H1 (cell line): ENCODE measurements around the gene DYNLT1. TPM values are rescaled to one million over a fixed set of nuclear protein-coding genes. Genes with fewer than 3 reads are reported as not detected.

Experiments used
- CTCF ChIA-PET: fragments of 300-600 bp; sonication (Branson Sonifier 250); formaldehyde crosslinking; loops from one replicate; lab custom pipeline; 2021; ENCODE audit not compliant: partially characterized antibody; lab: Charles Lee
- POLR2A ChIA-PET: fragments of 300-600 bp; sonication (Branson Sonifier 250); formaldehyde crosslinking; loops from one replicate; lab custom pipeline; 2021; ENCODE audit warnings: inconsistent platforms; ENCODE audit not compliant: partially characterized antibody; lab: Charles Lee
- DNase-seq, 2 experiments: peaks; one replicate each; pipeline versions ENCODE4 v3.0.0 to v3.0.0-alpha.2; 2010 to 2022; ENCODE audit warnings: low spot score in 2 of 2, low read depth in 1 of 2, mixed read lengths in 1 of 2
- FAIRE-seq: peaks from 2 replicates; lab custom pipeline; 2011; peaks lifted over from hg19 to GRCh38; lab: Jason Lieb, UNC
- H2AFZ ChIP-seq: 2 replicates; pipeline ENCODE4 v1.8.1; 2012; ENCODE audit warnings: low read length, inconsistent platforms
- H2AK5ac ChIP-seq: 2 replicates; pipeline ENCODE4 v1.6.1; 2013; ENCODE audit warnings: low read depth, low read length
- H2BK120ac ChIP-seq: replicated peaks from 2 replicates; pipeline ENCODE3; 2013; ENCODE audit warnings: low read depth, low read length, inconsistent platforms
- H2BK12ac ChIP-seq: 2 replicates; pipeline ENCODE4 v1.6.1; 2013; ENCODE audit warnings: low read depth, low read length
- H2BK15ac ChIP-seq: 2 replicates; pipeline ENCODE4 v1.6.1; 2013; ENCODE audit warnings: low read length
- H2BK20ac ChIP-seq: 2 replicates; pipeline ENCODE4 v1.6.1; 2013; ENCODE audit warnings: low read length
- H2BK5ac ChIP-seq: 2 replicates; pipeline ENCODE4 v1.6.1; 2013; ENCODE audit warnings: low read depth, low read length
- H3K14ac ChIP-seq: 2 replicates; pipeline ENCODE4 v1.6.1; 2013; ENCODE audit warnings: inconsistent platforms; ENCODE audit not compliant: insufficient read length
- H3K18ac ChIP-seq: 2 replicates; pipeline ENCODE4 v1.6.1; 2013; ENCODE audit warnings: low read length; ENCODE audit errors: extremely low read depth
- H3K23ac ChIP-seq: 2 replicates; pipeline ENCODE4 v1.6.1; 2013; ENCODE audit warnings: inconsistent platforms; ENCODE audit not compliant: insufficient read length
- H3K23me2 ChIP-seq: 2 replicates; pipeline ENCODE4 v1.6.1; 2013; ENCODE audit warnings: low read depth, low read length
- H3K27ac ChIP-seq: 2 replicates; pipeline ENCODE4 v1.6.1; 2011; ENCODE audit warnings: low read depth, low read length, inconsistent platforms
- H3K27me3 ChIP-seq, 4 experiments: replicated peaks in 1 of 4; 1 replicate in 1 of 4; 2 replicates in 3 of 4; pipeline versions ENCODE4 v1.6.1 to v1.8.1; 2011 to 2013; ENCODE audit warnings: low read length in 3 of 4, mild to moderate bottlenecking in 3 of 4, inconsistent platforms in 2 of 4, mixed read lengths in 2 of 4, moderate library complexity in 1 of 4; ENCODE audit not compliant: control insufficient read depth in 3 of 4, insufficient read depth in 3 of 4; ENCODE audit errors: extremely low read depth in 1 of 4
- H3K36me3 ChIP-seq, 4 experiments: 2 replicates each; pipeline versions ENCODE4 v1.6.1 to v1.8.1; 2011 to 2013; ENCODE audit warnings: mild to moderate bottlenecking in 4 of 4, low read length in 3 of 4, moderate library complexity in 2 of 4, control low read depth in 1 of 4, inconsistent platforms in 1 of 4; ENCODE audit not compliant: insufficient read depth in 4 of 4, control insufficient read depth in 2 of 4
- H3K4ac ChIP-seq: replicated peaks from 2 replicates; pipeline ENCODE3; 2013; ENCODE audit warnings: low read length, low read depth, mixed read lengths, inconsistent platforms; ENCODE audit not compliant: insufficient read length
- H3K4me1 ChIP-seq, 4 experiments: replicated peaks in 1 of 4; 1 replicate in 1 of 4; 2 replicates in 3 of 4; pipeline versions ENCODE4 v1.6.1 to v1.8.1; 2011 to 2013; ENCODE audit warnings: low read length in 3 of 4, inconsistent platforms in 2 of 4, mixed read lengths in 1 of 4; ENCODE audit not compliant: insufficient read depth in 4 of 4, control insufficient read depth in 3 of 4
- H3K4me2 ChIP-seq, 2 experiments: 2 replicates each; pipeline versions ENCODE4 v1.6.1 to v1.8.1; 2011 to 2013; ENCODE audit warnings: low read depth in 2 of 2, low read length in 2 of 2, control low read depth in 1 of 2, inconsistent platforms in 1 of 2, mild to moderate bottlenecking in 1 of 2; ENCODE audit not compliant: insufficient read depth in 1 of 2
- H3K4me3 ChIP-seq, 4 experiments: fragments of 200-600, 300-600 bp in 1 of 4; sonication (generic), shearing (Covaris generic), sonication (Bioruptor Twin) in 1 of 4; 2 replicates each; pipeline versions ENCODE4 v1.5.1 to v1.8.1; 2011 to 2016; ENCODE audit warnings: low read length in 4 of 4, low read depth in 3 of 4, control low read depth in 2 of 4, inconsistent platforms in 2 of 4, mild to moderate bottlenecking in 2 of 4, mixed read lengths in 1 of 4, moderate library complexity in 1 of 4; ENCODE audit not compliant: insufficient read depth in 2 of 4; ENCODE audit errors: extremely low read depth in 1 of 4
- H3K56ac ChIP-seq: replicated peaks from 2 replicates; pipeline ENCODE3; 2013; ENCODE audit warnings: low read depth, mild to moderate bottlenecking, mixed read lengths, low read length, inconsistent platforms; ENCODE audit not compliant: insufficient read length
- H3K79me1 ChIP-seq: 2 replicates; pipeline ENCODE4 v1.6.1; 2013; ENCODE audit warnings: low read depth, low read length, control low read depth
- H3K79me2 ChIP-seq, 2 experiments: 2 replicates each; pipeline versions ENCODE4 v1.6.1 to v1.8.1; 2012 to 2013; ENCODE audit warnings: low read length in 2 of 2, mild to moderate bottlenecking in 2 of 2, inconsistent platforms in 1 of 2; ENCODE audit not compliant: insufficient read depth in 2 of 2, control insufficient read depth in 1 of 2
- H3K9ac ChIP-seq, 4 experiments: replicated peaks in 1 of 4; 1 replicate in 1 of 4; 2 replicates in 3 of 4; pipeline versions ENCODE4 v1.6.1 to v1.8.1; 2011 to 2013; ENCODE audit warnings: low read depth in 3 of 4, low read length in 3 of 4, control low read depth in 2 of 4, mild to moderate bottlenecking in 2 of 4, moderate library complexity in 2 of 4, inconsistent platforms in 1 of 4; ENCODE audit errors: extremely low read depth in 1 of 4
- H3K9me3 ChIP-seq, 2 experiments: 2 replicates each; pipeline versions ENCODE4 v1.6.1 to v1.8.1; 2012 to 2013; ENCODE audit warnings: mild to moderate bottlenecking in 2 of 2, moderate library complexity in 2 of 2, control low read depth in 1 of 2, inconsistent platforms in 1 of 2, low read depth in 1 of 2, low read length in 1 of 2, mixed read lengths in 1 of 2; ENCODE audit not compliant: insufficient read depth in 2 of 2
- H4K20me1 ChIP-seq, 2 experiments: replicated peaks in 1 of 2; 2 replicates each; pipeline versions ENCODE3 to v1.8.1; 2011 to 2013; ENCODE audit warnings: inconsistent platforms in 2 of 2, low read length in 2 of 2, mild to moderate bottlenecking in 1 of 2; ENCODE audit not compliant: insufficient read depth in 2 of 2, control insufficient read depth in 1 of 2
- H4K5ac ChIP-seq: 2 replicates; pipeline ENCODE4 v1.6.1; 2013; ENCODE audit warnings: low read length, low read depth, mixed read lengths, inconsistent platforms; ENCODE audit not compliant: insufficient read length
- H4K8ac ChIP-seq: 2 replicates; pipeline ENCODE4 v1.8.0; 2013; ENCODE audit warnings: mild to moderate bottlenecking, moderate library complexity, low read length, inconsistent platforms; ENCODE audit not compliant: insufficient read depth; ENCODE audit errors: extremely low read depth
- H4K91ac ChIP-seq: replicated peaks from 2 replicates; pipeline ENCODE3; 2013; ENCODE audit warnings: low read length, mixed read lengths, inconsistent platforms; ENCODE audit not compliant: insufficient read length
- BCL11A ChIP-seq, 2 experiments: IDR thresholded peaks; one replicate each; pipeline ENCODE4 v1.6.1; 2011; ENCODE audit warnings: low read depth in 2 of 2, low read length in 2 of 2, mild to moderate bottlenecking in 2 of 2
- CBX5 ChIP-seq: fragments of 300-800, 300-1000 bp; sonication (generic); IDR thresholded peaks from 2 replicates; pipeline ENCODE4 v1.7.1; 2016; ENCODE audit warnings: antibody characterized with exemption, low read length, low read depth
- GABPA ChIP-seq: IDR thresholded peaks from 2 replicates; pipeline ENCODE4 v1.6.1; 2011; ENCODE audit warnings: mild to moderate bottlenecking, low read length, moderate library complexity, borderline replicate concordance; ENCODE audit not compliant: insufficient read depth
- JUND ChIP-seq: IDR thresholded peaks from 2 replicates; pipeline ENCODE4 v1.6.1; 2011; ENCODE audit warnings: mild to moderate bottlenecking, improper control_type of control experiment, low read length
- RFX5 ChIP-seq: IDR thresholded peaks from 2 replicates; pipeline ENCODE4 v1.6.1; 2011; ENCODE audit warnings: low read depth, low read length, improper control_type of control experiment, borderline replicate concordance
- RNF2 ChIP-seq: fragments of 200-900, 300-1000 bp; sonication (generic); IDR thresholded peaks from 2 replicates; pipeline ENCODE4 v1.7.1; 2016; ENCODE audit warnings: borderline replicate concordance, low read depth, mild to moderate bottlenecking, antibody characterized with exemption, low read length; ENCODE audit not compliant: poor library complexity, severe bottlenecking; ENCODE audit errors: missing control alignments
- RXRA ChIP-seq: IDR thresholded peaks from 2 replicates; pipeline ENCODE4 v1.6.1; 2011; ENCODE audit warnings: low read depth, mild to moderate bottlenecking, low read length, moderate library complexity; ENCODE audit not compliant: insufficient read depth
- TAF1 ChIP-seq: IDR thresholded peaks from 2 replicates; pipeline ENCODE4 v1.6.1; 2011; ENCODE audit warnings: mild to moderate bottlenecking, low read depth, low read length
- ZNF274 ChIP-seq: IDR thresholded peaks from 2 replicates; pipeline ENCODE4 v1.7.0; 2012; ENCODE audit warnings: low read length, borderline replicate concordance; ENCODE audit errors: extremely low read depth
- WGBS, 2 experiments: shearing (Covaris generic) in 1 of 2; methylation state at CpG; one replicate each; pipeline versions ENCODE4 v1.1.6 to v1.1.7; 2013 to 2015; ENCODE audit warnings: low lambda C conversion rate in 2 of 2, mixed read lengths in 2 of 2, inconsistent platforms in 1 of 2, low coverage in 1 of 2, missing lambda C conversion rate in 1 of 2; ENCODE audit not compliant: insufficient replicate concordance in 2 of 2, insufficient coverage in 1 of 2, insufficient read length in 1 of 2; ENCODE audit errors: extremely low coverage in 1 of 2, missing lambda C conversion rate in 1 of 2; 5-methylcytosine and 5-hydroxymethylcytosine counted together
- polyA plus RNA-seq, 7 experiments: library from polyadenylated mRNA; depleted of rRNA in 3 of 7; stranded (reverse) in 5 of 7; unstranded in 2 of 7; fragments of >200 nt in 5 of 7; fragments of 200-250 nt in 2 of 7; gene quantifications; 1 replicate in 5 of 7; 2 replicates in 1 of 7; 4 replicates in 1 of 7; pipeline versions ENCODE4 v1.2.1 to v1.2.3, GENCODE V29; 2011 to 2013; ENCODE audit warnings: missing spikeins in 2 of 7, mixed read lengths in 2 of 7
- total RNA-seq: library from RNA; stranded (reverse); fragmentation: NEBNext Ultra II Directional; extraction: Animal tissue kit (Norgen Biotek cat#: 25700); gene quantifications from 2 replicates; pipeline ENCODE4 v1.2.1, GENCODE V29; 2021

Gene DYNLT1
- total and polyA plus RNA-seq, 2 of the 8 experiments (the other 6 are each of a cell fraction or from before 2014, with no cell fraction given) = 119 to 245 TPM

DNA sequence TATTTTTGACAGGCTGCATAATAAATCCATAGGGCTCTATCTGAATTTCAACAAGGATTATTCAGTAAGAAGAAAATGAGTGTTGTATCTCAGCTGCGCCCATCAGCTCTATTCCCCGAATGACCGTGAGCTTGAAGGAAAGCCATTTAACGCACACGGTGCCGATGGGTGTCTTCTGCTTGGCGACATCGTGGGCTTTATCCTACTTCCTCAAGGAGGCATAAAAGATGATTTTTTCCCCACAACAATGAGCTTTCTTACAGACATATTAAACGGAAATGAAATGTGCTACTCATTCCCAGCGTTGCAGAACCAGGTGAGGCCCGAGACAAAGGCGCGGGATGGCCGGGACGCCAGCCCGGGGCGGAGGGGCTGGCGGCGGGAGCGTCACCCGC is 710 bp downstream of the DYNLT1 start:
- WGBS, 2 experiments = 11% methylated on average over 17 of the region's 21 CpGs; no CpG with 5 or more reads in 1 of the 2 experiments
- TF ChIP-seq TAF1 (no peak), CBX5 (no peak), RXRA (no peak), BCL11A (IDR thresholded peaks at IDR 0.05; ENCODE audit: low read depth in 2 of 2, low read length in 2 of 2) (no peak), GABPA (no peak), JUND (no peak), ZNF274 (no peak), RFX5 (no peak), RNF2 (no peak)

More for the DNA sequence above, 710 bp downstream of the DYNLT1 start:
- Histone ChIP-seq H3K23ac (no peak overlapping the region), H4K91ac (no peak overlapping the region), H3K79me2 (peaks cover 0 to 23% of the 10 kb centered on the region in 2 experiments; a peak in 2 of 4 replicates), H3K4ac (no peak overlapping the region), H2AFZ (no peak overlapping the region), H3K14ac (no peak overlapping the region), H4K8ac (no peak overlapping the region; the same call in 1 of the 2 replicates), H2BK20ac (no peak overlapping the region), H3K36me3 (peaks cover 0 to 2% (median 0%) of the 10 kb centered on the region in 4 experiments; a peak in 1 of 8 replicates), H2BK12ac (no peak overlapping the region), H2BK120ac (no peak overlapping the region), H4K5ac (no peak overlapping the region), H3K4me1 (peaks cover 0 to 7% (median 3%) of the 10 kb centered on the region in 4 experiments; a peak in 2 of 7 replicates), H3K79me1 (peaks cover 10% of the 10 kb centered on the region), H3K4me3 (peak overlapping the region; percentile 91 to 97 (median 95)), H3K27me3 (peaks cover 0 to 4% (median 0%) of the 10 kb centered on the region in 4 experiments; a peak in 2 of 7 replicates), H3K18ac (no peak overlapping the region), H4K20me1 (peaks cover 1 to 12% of the 10 kb centered on the region in 2 experiments), H3K9ac (peak overlapping the region; percentile 88 to 98 (median 92)), H3K56ac (no peak overlapping the region), H3K4me2 (peak overlapping the region; percentile 69 to 74), H3K23me2 (peaks cover 3% of the 10 kb centered on the region), H3K9me3 (no peaks in the 10 kb centered on the region), H2AK5ac (no peak overlapping the region), H3K27ac (peak overlapping the region; percentile 91), H2BK15ac (no peak overlapping the region), H2BK5ac (no peak overlapping the region)
- ChIA-PET CTCF (interaction anchor here (1.0 to 4.6 kb wide), 5 partner anchors 16 to 491 kb away, joined by 3 to 30 read pairs (median 4); no protein-coding TSS in a partner anchor), POLR2A (interaction anchor here (0.7 to 3.3 kb wide), 14 partner anchors 10 to 418 kb away, joined by 3 to 13 read pairs (median 4); no protein-coding TSS in a partner anchor)
- DNase-seq (no peak), FAIRE-seq (no peak)
